Medulla oblongata (tissue), 1 donor: ENCODE results near the gene THRB.

Experiments used
- DNase-seq: peaks from one replicate; pipeline ENCODE4 v3.0.0-alpha.2; 2015; ENCODE audit errors: extremely low spot score

THRB gene

DNA sequence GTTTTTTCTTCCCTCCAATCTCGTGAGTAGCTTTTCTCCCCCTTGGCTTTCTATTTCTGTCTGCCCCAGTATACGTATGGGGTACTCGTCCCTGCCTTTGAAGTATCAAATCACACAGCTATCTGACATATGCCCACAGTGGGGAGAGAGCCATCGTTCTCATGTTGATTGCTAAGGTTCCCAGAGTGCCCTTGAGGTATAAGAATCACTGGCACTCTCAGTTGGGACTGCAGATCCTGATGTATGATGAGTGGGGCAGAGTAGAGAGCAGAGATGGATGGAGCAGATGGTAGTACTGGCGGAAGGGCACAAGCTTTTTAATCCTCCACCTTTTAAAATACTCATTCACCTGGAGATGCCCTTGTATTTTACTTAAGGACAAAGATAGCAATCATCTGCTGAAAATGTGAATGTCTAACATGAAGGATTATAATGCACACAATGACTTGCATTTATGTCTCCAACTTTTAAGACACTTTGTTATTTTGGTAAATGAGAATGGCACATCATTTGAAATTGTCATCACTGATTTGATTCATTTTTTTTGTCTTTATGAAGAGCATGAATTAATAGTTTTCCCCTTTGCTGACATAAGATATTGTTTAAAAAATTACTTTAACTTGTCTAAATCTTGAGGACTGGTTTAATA lies 310.0 kb downstream of the THRB start:
- no peak for DNase-seq

DNA sequence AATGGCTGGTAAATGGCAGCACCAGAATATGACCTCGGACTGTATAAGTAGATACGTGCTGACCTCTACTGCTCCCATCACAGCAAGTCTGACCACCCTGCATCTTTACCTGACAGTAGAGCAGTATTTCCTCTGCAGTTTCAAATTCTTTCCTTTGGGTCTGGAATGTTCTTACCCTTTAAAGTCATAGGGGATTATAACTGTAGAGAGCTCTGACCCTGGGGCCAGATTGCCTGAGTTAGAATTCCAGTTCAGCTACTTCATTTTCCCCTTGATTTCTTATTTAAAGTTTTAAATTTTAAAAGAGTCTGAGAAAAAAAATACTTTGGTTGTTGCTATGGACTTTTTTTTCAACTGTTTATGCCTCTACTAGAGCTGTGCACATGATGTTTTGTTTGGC lies 311.9 kb downstream of the THRB start:
- DNase-seq, result no peak

DNA sequence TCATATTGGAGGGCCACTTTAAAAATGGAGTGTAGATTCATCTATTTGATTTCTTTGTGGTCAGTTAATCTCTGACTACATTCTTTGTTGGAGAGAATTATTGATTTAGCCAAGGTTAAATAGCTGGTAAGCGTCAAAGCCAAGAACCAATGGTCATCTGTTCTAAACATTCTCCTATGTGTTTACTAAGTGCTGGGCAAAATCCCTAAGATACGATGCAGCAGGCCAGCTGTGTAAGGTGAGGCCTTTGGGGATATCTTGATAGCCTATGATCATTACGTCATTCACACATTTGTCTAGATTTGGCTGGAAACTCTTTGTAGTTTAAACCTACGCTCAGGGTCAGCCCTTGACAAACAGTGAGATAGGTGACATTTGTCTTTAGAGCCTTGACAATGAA lies 313.4 kb downstream of the THRB start:
- no peak for DNase-seq

DNA sequence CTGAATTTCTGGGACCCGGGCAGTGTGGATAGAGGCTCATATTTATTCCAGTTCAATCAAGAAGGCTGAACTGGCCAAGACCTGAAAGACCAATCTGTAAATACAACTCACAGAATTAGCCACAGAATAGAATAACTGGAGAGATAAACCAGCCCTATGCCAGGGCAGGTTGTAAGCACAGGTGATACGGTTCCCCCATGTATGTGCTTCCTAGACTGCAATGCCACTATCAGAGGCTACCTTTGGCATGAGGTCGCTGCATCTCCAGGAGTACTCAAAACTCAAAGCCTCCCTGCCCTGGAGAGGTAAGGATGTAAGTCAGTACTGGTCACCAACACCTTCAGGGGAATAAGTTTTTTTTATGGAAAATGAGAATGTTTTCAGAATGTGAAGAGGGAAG lies 314.0 kb downstream of the THRB start:
- no peak for DNase-seq

DNA sequence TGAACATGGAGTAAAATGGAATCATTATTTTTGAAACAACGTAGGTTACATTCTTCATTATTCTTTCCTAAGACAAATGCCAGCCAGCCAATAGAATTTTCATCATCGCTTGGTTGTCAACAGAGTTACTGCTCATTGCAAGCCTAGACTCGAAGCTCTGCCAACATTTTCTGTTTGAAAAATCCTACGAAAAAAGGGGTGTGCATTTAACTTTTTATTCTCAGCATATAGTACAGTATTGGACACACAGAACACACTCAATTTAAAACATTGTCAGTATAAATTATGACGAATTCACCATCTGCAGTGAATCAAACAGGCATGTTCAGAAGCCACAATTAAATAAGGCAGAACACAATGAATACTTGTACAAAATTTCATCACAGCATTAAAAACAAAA lies 317.4 kb downstream of the THRB start:
- no peak for DNase-seq

DNA sequence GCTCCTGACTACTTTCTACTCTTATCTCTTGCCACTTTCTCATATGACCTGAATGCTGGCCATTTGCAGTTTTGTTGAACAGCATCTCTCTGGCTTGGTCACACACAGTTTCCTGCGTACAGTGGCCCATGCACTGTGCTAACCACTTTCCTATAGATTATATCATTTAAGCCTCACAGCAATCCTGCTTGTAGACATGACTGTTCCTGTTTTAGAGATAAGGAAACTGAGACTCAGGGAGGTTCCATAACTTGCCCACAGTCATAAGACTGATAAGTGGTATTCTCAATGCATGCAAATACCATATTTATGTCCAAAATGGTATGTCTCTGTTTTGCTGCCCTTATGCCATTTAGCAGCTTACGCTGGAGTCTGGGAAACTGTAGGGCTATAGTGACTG lies 320.0 kb downstream of the THRB start:
- no peak for DNase-seq

DNA sequence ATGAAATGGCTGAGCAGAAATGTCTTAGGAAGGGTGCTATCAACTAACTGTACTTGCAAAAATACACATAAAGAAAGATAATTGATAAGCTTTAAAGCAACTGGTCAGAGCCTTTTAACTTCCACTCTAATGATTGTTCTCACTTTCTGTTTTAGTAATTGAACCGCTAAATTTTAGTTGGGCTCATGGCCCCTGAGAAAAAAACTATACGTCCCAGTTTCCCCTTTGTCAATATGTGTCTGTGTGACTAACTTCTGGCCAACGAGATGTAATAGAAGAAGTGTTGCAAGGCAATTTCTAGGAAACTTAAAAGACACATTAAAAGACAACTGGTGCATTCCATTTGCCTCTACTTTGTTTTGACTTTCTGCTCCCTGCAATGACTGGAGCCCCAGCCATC lies 325.7 kb downstream of the THRB start:
- no peak for DNase-seq

DNA sequence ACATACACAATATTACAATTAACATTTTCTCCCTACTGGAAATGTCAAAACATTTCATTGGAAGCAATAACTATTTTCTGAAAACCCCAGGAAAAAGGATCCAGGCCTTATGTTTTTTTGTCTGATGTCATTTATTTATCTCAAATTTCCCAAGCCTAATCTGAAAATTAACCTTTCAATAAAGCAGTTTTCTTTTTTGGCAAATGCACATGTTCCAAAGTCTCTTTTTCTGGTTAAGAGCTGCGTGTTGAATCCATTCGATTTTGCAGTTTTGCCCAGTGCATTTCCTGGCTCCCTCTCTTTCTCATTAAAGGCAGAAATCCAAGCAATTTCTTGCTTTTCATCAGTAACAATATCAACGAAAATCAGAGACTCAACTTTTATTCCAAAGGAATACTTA lies 327.2 kb downstream of the THRB start:
- DNase-seq, result no peak

DNA sequence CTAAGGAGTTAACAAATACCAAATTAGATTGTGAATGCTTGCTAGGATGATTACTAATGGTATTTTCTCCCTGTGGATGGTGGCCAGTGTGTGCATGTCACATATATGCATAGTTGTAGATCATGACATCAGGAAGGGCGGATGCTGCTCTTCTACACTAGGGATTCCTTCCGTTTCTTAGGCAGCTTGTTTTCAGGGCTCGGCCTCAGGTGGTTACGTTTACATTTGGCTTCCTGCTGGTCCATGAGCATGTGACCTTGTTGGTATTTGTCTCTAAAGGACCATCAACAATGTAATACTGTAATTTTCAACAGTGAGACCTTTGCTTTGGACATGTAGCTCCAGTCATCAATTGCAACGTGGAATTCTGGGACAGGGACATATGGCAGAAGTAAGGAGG lies 328.1 kb downstream of the THRB start:
- no peak for DNase-seq

DNA sequence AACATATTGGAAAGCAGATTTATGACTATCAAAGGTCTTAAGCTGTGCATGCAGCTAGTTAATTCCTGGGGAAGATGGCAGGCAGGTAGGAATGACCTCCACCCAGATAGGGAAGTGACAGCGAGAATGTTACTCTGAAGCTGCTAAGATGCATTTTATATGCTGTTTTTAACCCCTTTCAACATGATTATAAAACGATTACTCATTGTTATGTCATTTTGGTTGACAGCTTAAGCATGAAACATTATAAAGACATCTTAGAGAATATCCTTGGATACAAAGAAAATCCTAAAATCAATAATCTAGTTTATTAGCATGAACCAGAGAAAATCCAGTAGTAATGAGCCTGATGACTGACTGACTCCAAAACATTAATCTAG lies 329.1 kb downstream of the THRB start:
- DNase-seq, result no peak

DNA sequence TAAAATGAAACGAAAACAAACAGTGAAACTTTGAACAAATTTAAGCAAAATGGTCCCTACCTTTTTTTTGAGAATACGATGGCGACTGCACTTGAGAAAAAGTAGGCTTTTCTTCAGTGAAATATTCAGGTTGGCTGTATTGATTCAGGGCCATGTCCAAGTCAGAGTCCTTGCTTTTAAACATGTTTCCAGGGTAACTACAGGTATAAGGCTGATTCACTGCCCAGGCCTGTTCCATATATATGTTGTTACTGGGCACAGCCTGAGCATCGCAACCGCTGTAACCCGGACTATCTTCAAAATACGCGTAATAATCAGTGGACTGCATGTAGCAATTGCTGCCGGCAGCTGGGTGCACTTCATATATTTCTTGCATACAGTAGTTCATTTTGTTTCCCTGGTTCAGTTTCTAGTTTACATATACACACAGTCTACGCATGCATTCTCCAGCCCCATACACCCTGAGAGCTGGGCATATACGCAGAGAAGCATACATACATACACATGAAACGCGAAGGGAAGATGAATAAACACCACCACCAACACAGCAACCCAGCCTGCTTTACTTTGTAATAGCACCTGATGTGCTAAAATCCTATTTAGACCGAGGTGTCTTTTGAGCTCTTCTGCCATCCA lies 329.6 kb downstream of the THRB start:
- DNase-seq, result no peak

DNA sequence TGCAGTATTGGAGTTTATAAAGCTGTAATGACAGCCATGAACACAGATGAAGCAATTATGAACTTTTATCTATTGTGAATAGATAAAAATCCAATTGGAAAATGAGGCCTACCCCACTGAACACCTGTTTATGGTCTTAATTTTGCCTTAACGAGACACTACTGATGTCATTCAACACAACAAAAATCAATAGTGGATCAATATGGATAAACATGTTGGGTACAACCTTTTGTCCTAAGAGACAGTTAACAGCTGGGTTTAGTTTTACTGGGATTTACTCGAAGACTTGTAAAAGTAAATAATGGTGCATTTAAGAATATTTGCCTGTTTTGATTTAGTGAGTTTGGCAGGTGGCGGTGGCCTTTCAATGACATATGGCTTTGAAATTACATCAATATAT lies 331.7 kb downstream of the THRB start:
- DNase-seq, result no peak

DNA sequence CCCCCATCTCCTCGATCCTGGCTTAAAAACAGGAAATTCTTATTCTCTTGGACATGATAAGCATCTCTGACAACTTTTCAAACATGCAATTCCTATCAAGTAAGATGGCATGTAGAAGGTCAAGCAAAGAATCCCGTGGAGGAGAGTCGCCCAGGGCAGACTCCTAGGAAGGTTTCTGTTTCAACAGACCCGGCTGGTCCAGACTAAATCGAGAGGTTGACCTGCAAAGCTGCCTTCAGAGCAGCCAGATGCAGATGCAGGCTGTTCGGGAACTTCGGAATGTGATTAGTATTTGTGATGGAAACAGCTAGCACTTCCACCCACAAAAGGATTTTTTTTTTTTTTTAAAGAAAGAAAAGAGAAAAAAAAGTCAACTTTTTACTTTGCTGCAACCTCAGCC lies 332.8 kb downstream of the THRB start:
- DNase-seq, result no peak

DNA sequence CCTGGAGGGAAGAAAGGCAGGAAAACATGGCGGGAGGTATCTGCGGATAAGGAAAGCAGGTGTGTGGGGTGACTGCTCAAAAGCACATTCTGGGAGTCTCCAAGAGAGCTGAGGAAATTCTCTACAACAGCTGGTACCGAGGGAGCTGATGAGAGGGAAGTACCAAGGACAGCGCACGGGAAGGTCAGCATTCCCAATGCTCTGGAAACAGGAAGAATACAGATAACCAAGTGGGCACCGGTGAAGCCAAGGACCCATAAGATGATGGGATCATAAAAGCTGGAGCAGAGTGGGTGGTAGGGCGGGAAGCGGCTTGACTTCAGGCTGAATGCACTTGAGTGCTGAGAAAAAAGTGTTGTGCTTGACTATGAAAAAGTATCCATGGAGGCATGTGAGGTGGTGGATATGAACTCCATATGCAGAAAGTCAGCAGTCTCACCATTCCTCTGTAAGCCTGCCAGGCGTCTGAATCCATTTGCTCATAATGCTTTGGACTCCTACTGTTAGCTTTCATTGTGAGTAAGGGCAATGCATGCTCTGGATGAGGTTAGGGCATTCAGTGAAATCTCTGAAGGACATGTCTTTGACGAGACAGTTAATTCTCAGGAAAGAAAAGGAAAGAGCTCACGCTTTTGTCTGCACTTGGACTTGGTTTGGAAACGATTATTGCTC lies 334.1 kb downstream of the THRB start:
- no peak for DNase-seq

DNA sequence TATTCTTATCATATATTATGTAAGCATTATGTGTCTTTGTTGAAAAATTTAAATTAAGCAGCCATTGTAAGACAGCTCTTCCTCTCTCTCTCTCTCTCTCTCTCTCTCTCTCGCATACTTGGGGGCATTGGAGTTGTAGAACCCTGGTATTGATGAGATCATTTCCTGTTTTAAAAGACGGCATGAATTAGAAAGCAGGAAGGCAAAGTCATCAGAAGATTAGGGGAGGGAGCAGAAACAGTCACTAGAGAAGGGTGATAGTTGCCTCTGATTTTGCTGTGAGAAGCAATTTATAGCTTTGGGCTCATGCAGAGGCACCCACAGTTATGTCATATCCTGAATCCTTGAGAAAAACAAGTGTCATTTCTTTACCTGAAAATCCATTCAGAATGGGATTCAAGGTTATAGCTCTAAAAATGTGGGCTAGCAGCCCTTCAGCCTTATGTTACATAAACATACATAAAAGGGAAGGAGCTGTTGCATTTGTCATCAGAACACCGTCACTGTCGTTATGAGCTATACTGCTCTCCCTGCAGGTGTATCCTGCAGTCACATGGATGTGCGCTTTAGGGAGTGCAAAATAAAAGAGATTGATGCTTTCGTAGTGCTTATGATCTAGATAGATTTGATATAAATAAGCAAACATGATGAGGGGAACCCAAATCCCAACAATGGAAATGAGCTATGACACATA lies 335.7 kb downstream of the THRB start:
- DNase-seq, result no peak

DNA sequence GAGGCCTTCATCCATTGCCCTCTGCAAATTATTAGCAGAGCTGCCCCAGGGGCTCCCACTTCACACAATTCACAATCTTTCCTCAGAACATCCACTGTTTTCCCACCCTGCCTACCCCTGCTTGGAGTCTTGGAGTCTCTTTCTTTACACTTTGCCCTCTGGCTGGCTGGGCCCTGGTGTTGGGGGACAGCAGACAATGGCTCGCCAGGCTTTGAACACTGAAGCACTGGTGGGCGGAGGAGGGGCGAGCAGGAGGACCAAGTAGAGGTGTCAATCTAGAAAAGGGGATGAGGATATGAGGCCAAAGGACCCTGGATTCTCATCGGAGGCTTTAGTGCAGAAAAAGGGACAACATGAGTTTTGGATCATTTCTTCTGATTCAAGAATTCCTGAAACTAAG lies 337.5 kb downstream of the THRB start:
- DNase-seq, result no peak

DNA sequence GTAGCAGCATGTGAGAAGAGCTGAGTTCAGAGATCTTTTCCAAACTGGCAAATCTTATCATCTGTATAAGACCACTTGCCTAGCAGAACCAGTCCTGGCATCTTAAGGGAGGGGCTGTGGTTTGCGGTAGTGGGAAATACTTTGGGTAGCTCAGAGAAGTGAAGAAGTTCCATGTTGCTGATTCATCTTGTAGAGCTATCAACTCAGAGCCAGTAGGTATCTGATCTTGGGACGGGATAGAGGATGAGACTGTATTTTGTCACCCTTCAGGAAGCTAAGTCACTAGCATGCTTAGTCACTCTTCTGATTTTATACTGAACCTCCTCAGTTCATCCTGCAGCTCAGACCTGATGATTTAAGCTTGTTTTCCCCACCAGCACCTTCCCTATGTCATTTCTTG lies 338.2 kb downstream of the THRB start:
- DNase-seq, result no peak

DNA sequence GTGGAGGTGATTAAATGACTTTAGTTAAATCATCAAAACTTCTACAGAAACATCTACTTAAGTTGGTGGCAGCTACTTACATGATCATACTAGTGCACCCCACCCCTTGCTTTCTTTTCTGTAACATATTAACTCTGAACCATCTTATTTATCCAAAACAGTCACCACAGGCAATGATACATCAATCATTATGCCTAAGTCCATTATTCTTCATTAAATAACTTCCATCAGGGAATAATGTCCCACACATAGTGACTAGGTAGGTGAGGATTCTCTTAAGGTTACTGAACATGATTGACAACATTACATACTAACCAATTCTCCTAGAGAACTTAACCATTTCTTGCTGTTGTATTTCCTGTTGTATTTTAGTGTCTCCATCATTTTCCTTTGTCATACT lies 339.4 kb downstream of the THRB start:
- no peak for DNase-seq

DNA sequence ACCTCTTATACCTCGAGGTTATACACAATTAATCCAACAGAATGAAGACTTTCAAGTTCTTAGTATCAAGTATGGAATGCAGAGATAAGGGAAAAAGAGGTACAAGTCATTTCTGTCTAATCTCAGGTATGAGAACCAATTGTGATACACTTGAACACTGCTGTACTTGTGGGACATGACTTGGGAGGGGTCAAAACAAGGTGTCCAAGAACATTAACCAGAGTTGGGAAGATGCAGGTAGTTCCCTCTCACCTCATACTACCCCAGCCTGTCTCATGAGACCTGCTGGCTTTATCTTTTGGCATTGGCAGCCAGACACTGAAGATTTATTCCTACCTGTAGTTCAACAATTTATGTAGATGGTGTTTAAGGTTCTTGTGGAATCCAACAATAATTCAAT lies 339.9 kb downstream of the THRB start:
- DNase-seq, result no peak

DNA sequence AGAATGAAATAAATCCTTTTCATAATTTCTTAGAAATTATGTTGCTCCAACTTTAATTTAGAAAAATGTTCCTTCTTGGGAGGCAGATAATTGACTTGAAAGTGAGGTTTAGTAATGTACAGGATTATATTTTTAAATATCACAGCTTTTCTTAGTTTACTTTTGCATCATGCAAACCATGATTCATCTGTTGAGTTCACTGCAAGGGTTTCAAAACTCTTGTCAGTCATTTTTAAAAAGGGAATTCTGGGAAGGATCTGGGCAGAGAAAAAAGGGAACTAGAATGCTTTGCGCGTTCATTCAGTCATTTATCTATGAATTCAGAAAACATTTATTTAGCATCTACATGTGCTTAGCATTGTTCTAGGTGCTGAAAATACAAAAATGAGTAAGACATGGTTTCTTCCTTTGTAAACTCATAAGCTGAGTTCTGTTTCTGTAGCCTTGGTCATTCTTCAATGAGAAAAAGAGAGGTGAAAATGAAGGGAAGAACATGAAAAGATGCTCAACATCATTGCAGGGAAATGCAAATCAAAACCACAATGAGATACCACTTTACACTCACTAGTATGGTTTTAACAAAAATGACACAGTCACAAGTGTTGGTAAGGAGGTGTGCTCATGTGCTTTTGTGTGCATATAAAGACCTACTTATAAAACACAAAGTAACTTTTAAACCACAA lies 340.5 kb downstream of the THRB start:
- no peak for DNase-seq

DNA sequence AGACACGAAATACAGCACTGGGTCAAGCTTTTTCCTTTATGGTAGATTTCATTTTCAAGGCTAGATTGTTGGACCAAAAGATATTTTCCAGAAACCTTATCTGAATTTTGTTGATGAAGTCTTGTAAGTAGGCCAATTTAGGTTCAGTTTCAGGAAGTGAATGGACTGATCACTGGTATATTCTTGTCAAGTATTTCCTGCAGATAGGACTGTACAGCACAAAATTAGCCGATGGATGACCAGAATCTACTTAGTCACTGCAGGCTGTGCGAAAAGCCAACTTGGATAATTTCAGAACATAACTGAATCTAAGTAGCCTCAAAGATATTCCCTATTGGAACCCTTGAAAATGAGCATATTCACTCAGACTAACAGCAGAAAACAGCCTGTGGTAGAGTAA lies 343.1 kb downstream of the THRB start:
- no peak for DNase-seq

DNA sequence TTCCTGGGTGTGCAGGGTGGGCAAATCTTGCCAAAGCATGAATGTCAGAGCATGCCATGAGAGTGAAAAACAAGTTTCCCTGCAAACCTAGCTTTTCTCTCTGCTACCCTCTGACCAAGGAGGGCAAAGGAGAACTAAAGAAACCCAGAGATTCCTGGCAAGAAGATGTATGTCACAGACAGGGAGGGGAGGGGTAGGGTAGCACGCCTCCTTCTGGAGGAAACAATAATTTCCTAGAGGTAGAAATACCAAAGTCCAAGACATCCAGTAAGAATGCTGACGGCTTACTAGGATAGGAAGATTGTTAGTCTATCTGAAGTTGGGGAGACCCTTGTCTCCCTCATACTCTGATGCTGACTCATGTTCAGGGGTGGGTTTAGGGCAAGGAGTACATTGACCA lies 345.6 kb downstream of the THRB start:
- no peak for DNase-seq
